HepG2 (cell line): ENCODE results near the gene KDM4B. TPM values are rescaled to one million over a fixed set of nuclear protein-coding genes. Genes with fewer than 3 reads are reported as not detected.

Experiments used
- ATF7-NPFF ChIP-seq: sonication (generic); formaldehyde crosslinking; IDR thresholded peaks from 2 replicates; pipeline ENCODE4 v1.8.1; 2023; ENCODE audit warnings: mild to moderate bottlenecking, low read depth, missing genetic modification reagents, moderate library complexity
- BCL6 ChIP-seq: IDR thresholded peaks from 2 replicates; pipeline ENCODE4 v1.6.1; 2016; ENCODE audit warnings: missing genetic modification reagents, missing compliant biosample characterization
- CBX2 ChIP-seq, 2 experiments: fragments of 200-600 bp in 1 of 2; sonication (generic); formaldehyde crosslinking in 1 of 2; IDR thresholded peaks; 2 replicates each; pipeline versions ENCODE4 v1.7.0 to v1.8.1; 2018 to 2022; ENCODE audit warnings: low read depth in 2 of 2, low read length in 1 of 2, mild to moderate bottlenecking in 1 of 2, missing genetic modification reagents in 1 of 2
- CHD4 ChIP-seq: fragments of 200-600 bp; sonication (generic); IDR thresholded peaks from 2 replicates; pipeline ENCODE4 v1.7.0; 2017; ENCODE audit warnings: mild to moderate bottlenecking, low read length, borderline replicate concordance
- KMT2B ChIP-seq: IDR thresholded peaks from 2 replicates; pipeline ENCODE4 v1.6.1; 2016; ENCODE audit warnings: missing genetic modification reagents, missing compliant biosample characterization
- PHF21A ChIP-seq: sonication (generic); formaldehyde crosslinking; IDR thresholded peaks from 2 replicates; pipeline ENCODE4 v1.5.0; 2020; ENCODE audit warnings: mild to moderate bottlenecking, missing genetic modification reagents
- REPIN1 ChIP-seq: sonication (generic); formaldehyde crosslinking; IDR thresholded peaks from 2 replicates; pipeline ENCODE4 v1.8.0; 2022; ENCODE audit warnings: missing genetic modification reagents, low read depth, mild to moderate bottlenecking, borderline replicate concordance
- ZC3H4 ChIP-seq: sonication (generic); formaldehyde crosslinking; IDR thresholded peaks from 2 replicates; pipeline ENCODE4 v1.4.0; 2020; ENCODE audit warnings: missing genetic modification reagents, borderline replicate concordance
- ZMYM2 ChIP-seq: sonication (generic); formaldehyde crosslinking; IDR thresholded peaks from 2 replicates; pipeline ENCODE4 v1.8.0; 2022; ENCODE audit warnings: mild to moderate bottlenecking, missing genetic modification reagents
- ZNF180 ChIP-seq: sonication (generic); formaldehyde crosslinking; IDR thresholded peaks from 2 replicates; pipeline ENCODE4 v1.4.0; 2020; ENCODE audit warnings: low read depth, missing genetic modification reagents, borderline replicate concordance
- ZNF235 ChIP-seq: sonication (generic); formaldehyde crosslinking; IDR thresholded peaks from 2 replicates; pipeline ENCODE4 v1.8.1; 2023; ENCODE audit warnings: mild to moderate bottlenecking, missing genetic modification reagents, borderline replicate concordance
- ZNF33B ChIP-seq: sonication (generic); formaldehyde crosslinking; IDR thresholded peaks from 2 replicates; pipeline ENCODE4 v1.5.1; 2020; ENCODE audit warnings: mild to moderate bottlenecking, missing genetic modification reagents
- ZNF501 ChIP-seq: sonication (generic); formaldehyde crosslinking; IDR thresholded peaks from 2 replicates; pipeline ENCODE4 v1.5.1; 2020; ENCODE audit warnings: mild to moderate bottlenecking, moderate library complexity, missing genetic modification reagents
- ZNF672 ChIP-seq: sonication (generic); formaldehyde crosslinking; IDR thresholded peaks from 2 replicates; pipeline ENCODE4 v1.8.1; 2022; ENCODE audit warnings: missing genetic modification reagents
- ZNF883 ChIP-seq: sonication (generic); formaldehyde crosslinking; IDR thresholded peaks from 2 replicates; pipeline ENCODE4 v1.5.1; 2020; ENCODE audit warnings: mild to moderate bottlenecking, missing genetic modification reagents; ENCODE audit errors: not compliant biosample characterization
- polyA plus RNA-seq, 8 experiments: library from polyadenylated mRNA; depleted of rRNA in 3 of 8; stranded (reverse) in 7 of 8; unstranded in 1 of 8; fragments of >200 nt; fragmentation: Illumina TruSeq in 4 of 8; extraction: Trizol in 4 of 8; gene quantifications; 2 replicates each; pipeline versions ENCODE4 v1.2.1 to v1.2.3, GENCODE V29; 2011 to 2016; ENCODE audit warnings: low read depth in 4 of 8, missing spikeins in 1 of 8, mixed read lengths in 1 of 8; ENCODE audit not compliant: insufficient read depth in 1 of 8
- total RNA-seq, 5 experiments: library from RNA; depleted of rRNA; stranded (reverse); fragments of >200 nt; fragmentation: Illumina TruSeq; extraction: Trizol; gene quantifications; 2 replicates each; pipeline ENCODE4 v1.2.3, GENCODE V29; 2016; ENCODE audit warnings: low read depth in 1 of 5
- TF ChIP-seq, protein P1 (sequence below): sonication (generic); formaldehyde crosslinking; IDR thresholded peaks from 2 replicates; pipeline ENCODE4 v1.8.1; 2023; ENCODE audit warnings: missing genetic modification reagents, inconsistent platforms, borderline replicate concordance
- TF ChIP-seq, protein P2 (sequence below): sonication (generic); formaldehyde crosslinking; IDR thresholded peaks from 2 replicates; pipeline ENCODE4 v1.5.1; 2020; ENCODE audit warnings: mild to moderate bottlenecking, missing genetic modification reagents, moderate library complexity
- TF ChIP-seq, protein P3 (sequence below): IDR thresholded peaks from 2 replicates; pipeline ENCODE4 v1.6.1; 2016; ENCODE audit warnings: low read depth, borderline replicate concordance
- TF ChIP-seq, protein P4 (sequence below): sonication (generic); formaldehyde crosslinking; IDR thresholded peaks from 2 replicates; pipeline ENCODE4 v1.4.0; 2020; ENCODE audit warnings: missing genetic modification reagents, mild to moderate bottlenecking, borderline replicate concordance
- TF ChIP-seq, protein P5 (sequence below): sonication (generic); formaldehyde crosslinking; conservative IDR thresholded peaks from 2 replicates; pipeline ENCODE4 v1.4.0; 2020; ENCODE audit warnings: missing genetic modification reagents

The KDM4B gene
- total and polyA plus RNA-seq, 2 of the 13 experiments (the other 11 are each of a cell fraction or from before 2014, with no cell fraction given) = 4.9 to 14.6 TPM

DNA sequence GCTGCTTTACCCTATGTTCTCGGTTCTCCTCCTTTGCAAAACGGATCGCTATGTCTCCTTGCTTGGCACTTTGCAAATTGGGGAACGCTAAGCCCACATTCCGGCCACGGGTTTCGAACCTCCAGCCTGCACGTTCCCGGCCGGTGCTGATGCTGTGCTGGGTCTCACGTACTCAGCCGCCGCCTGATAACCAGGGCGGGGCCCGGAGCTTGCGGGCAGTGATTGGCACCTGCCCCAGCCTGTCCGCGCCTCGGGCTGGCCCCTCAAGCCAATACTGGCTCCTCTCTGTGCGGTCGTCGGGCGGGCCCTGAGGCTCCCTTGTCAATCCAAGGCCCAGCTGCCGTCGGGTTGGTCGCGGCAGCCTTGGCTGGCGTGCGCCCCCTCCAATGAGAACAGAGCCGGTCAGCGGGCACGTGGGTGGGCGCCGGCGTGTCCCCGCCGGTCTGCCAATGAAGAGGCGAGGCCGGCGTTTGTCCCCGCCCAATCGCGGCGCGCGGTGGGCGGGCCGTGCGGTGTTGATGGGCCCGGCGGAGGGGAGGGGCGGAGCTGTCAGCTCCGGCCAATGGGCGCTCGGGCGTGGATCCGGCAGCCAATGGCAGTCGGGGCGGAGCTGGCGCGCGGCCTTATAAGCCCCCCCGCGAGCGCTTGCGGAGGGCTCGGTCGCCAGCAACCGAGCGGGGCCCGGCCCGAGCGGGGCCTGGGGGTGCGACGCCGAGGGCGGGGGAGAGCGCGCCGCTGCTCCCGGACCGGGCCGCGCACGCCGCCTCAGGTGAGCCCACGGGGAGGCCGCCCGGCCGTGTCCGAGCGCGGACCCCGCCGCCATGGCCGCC is at the start of gene KDM4B (continued):
- TF ChIP-seq, protein P1, sequence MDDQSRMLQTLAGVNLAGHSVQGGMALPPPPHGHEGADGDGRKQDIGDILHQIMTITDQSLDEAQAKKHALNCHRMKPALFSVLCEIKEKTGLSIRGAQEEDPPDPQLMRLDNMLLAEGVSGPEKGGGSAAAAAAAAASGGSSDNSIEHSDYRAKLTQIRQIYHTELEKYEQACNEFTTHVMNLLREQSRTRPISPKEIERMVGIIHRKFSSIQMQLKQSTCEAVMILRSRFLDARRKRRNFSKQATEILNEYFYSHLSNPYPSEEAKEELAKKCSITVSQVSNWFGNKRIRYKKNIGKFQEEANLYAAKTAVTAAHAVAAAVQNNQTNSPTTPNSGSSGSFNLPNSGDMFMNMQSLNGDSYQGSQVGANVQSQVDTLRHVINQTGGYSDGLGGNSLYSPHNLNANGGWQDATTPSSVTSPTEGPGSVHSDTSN (CRISPR knock-in tag) = peak; percentile 99; the same call in 1 of the 2 replicates
- no peak for TF ChIP-seq CBX2 (IDR thresholded peaks at IDR 0.05; ENCODE audit: low read depth, low read length)
- TF ChIP-seq CBX2 (CRISPR knock-in tag; IDR thresholded peaks at IDR 0.05; ENCODE audit: low read depth) = no peak
- TF ChIP-seq KMT2B = peak; percentile 71; the same call in 1 of the 2 replicates
- TF ChIP-seq, protein P2, sequence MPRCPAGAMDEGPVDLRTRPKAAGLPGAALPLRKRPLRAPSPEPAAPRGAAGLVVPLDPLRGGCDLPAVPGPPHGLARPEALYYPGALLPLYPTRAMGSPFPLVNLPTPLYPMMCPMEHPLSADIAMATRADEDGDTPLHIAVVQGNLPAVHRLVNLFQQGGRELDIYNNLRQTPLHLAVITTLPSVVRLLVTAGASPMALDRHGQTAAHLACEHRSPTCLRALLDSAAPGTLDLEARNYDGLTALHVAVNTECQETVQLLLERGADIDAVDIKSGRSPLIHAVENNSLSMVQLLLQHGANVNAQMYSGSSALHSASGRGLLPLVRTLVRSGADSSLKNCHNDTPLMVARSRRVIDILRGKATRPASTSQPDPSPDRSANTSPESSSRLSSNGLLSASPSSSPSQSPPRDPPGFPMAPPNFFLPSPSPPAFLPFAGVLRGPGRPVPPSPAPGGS (CRISPR knock-in tag) = peak; percentile 23; the same call in 1 of the 2 replicates
- TF ChIP-seq, protein P3, sequence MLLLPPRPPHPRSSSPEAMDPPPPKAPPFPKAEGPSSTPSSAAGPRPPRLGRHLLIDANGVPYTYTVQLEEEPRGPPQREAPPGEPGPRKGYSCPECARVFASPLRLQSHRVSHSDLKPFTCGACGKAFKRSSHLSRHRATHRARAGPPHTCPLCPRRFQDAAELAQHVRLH = peak; percentile 89; the same call in 1 of the 2 replicates
- TF ChIP-seq ZNF672 (CRISPR knock-in tag) = no peak
- TF ChIP-seq, protein P4, sequence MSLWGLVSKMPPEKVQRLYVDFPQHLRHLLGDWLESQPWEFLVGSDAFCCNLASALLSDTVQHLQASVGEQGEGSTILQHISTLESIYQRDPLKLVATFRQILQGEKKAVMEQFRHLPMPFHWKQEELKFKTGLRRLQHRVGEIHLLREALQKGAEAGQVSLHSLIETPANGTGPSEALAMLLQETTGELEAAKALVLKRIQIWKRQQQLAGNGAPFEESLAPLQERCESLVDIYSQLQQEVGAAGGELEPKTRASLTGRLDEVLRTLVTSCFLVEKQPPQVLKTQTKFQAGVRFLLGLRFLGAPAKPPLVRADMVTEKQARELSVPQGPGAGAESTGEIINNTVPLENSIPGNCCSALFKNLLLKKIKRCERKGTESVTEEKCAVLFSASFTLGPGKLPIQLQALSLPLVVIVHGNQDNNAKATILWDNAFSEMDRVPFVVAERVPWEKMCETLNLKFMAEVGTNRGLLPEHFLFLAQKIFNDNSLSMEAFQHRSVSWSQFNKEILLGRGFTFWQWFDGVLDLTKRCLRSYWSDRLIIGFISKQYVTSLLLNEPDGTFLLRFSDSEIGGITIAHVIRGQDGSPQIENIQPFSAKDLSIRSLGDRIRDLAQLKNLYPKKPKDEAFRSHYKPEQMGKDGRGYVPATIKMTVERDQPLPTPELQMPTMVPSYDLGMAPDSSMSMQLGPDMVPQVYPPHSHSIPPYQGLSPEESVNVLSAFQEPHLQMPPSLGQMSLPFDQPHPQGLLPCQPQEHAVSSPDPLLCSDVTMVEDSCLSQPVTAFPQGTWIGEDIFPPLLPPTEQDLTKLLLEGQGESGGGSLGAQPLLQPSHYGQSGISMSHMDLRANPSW = no peak
- peak; percentile 74; the same call in 1 of the 2 replicates for TF ChIP-seq ZNF501 (CRISPR knock-in tag)
- TF ChIP-seq ZC3H4 (CRISPR knock-in tag) = no peak
- TF ChIP-seq CHD4 = peak; percentile 82; the same call in 1 of the 2 replicates
- TF ChIP-seq ZNF883 = peak; percentile 75
- no peak for TF ChIP-seq PHF21A
- peak; percentile 39; the same call in 1 of the 2 replicates for TF ChIP-seq REPIN1 (CRISPR knock-in tag)
- TF ChIP-seq ZNF180 (CRISPR knock-in tag) = no peak
- peak; percentile 96 for TF ChIP-seq ZMYM2 (CRISPR knock-in tag)
- TF ChIP-seq ATF7-NPFF = 0 out of 2 replicates have a peak, but pooled peaks have one; percentile 62
- TF ChIP-seq, protein P5, sequence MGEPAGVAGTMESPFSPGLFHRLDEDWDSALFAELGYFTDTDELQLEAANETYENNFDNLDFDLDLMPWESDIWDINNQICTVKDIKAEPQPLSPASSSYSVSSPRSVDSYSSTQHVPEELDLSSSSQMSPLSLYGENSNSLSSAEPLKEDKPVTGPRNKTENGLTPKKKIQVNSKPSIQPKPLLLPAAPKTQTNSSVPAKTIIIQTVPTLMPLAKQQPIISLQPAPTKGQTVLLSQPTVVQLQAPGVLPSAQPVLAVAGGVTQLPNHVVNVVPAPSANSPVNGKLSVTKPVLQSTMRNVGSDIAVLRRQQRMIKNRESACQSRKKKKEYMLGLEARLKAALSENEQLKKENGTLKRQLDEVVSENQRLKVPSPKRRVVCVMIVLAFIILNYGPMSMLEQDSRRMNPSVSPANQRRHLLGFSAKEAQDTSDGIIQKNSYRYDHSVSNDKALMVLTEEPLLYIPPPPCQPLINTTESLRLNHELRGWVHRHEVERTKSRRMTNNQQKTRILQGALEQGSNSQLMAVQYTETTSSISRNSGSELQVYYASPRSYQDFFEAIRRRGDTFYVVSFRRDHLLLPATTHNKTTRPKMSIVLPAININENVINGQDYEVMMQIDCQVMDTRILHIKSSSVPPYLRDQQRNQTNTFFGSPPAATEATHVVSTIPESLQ = no peak
- TF ChIP-seq ZNF33B (CRISPR knock-in tag) = peak; percentile 37; the same call in 1 of the 2 replicates
- 0 out of 2 replicates have a peak, but pooled peaks have one; percentile 33 for TF ChIP-seq BCL6 (CRISPR knock-in tag)
- no peak for TF ChIP-seq ZNF235
